HG02642 (cell line): ENCODE results near the gene TIAL1.
"Not testable (repeated sequence)": the region's sequence is repeated elsewhere in the genome, so short reads cannot be mapped to it uniquely, and the experiment has no call there.

ENCODE experiments used
- ATAC-seq: cut with Tn5 transposase; IDR thresholded peaks from one replicate; pipeline ENCODE4 v1.9.1; 2021; ENCODE audit warnings: mild to moderate bottlenecking; ENCODE audit not compliant: unreplicated experiment, poor library complexity

Gene TIAL1

GRCh38 chr10:119535305-119535704 is 61.5 kb downstream of the TIAL1 start:
- ATAC-seq: no peak

GRCh38 chr10:119533473-119533872 is 63.3 kb downstream of the TIAL1 start:
- ATAC-seq: no peak

- not testable (repeated sequence) for ATAC-seq
Observed at GRCh38 chr10:119532791-119533190, 64.0 kb downstream of the TIAL1 start.

GRCh38 chr10:119532251-119532650 is 64.5 kb downstream of the TIAL1 start:
- not testable (repeated sequence) for ATAC-seq

GRCh38 chr10:119531067-119531466 is 65.7 kb downstream of the TIAL1 start:
- no peak for ATAC-seq

- not testable (repeated sequence) for ATAC-seq
Observed at GRCh38 chr10:119528663-119529237, 68.0 kb downstream of the TIAL1 start.

- ATAC-seq: no peak
Observed at GRCh38 chr10:119526621-119527592, 69.9 kb downstream of the TIAL1 start.

- ATAC-seq: no peak
Observed at GRCh38 chr10:119526149-119526548, 70.6 kb downstream of the TIAL1 start.

- no peak for ATAC-seq
Observed at GRCh38 chr10:119525116-119525515, 71.6 kb downstream of the TIAL1 start.

- no peak for ATAC-seq
Observed at GRCh38 chr10:119524720-119525070, 72.1 kb downstream of the TIAL1 start.

GRCh38 chr10:119523895-119524719 is 72.7 kb downstream of the TIAL1 start:
- ATAC-seq: no peak
